GM21526 (cell line): Measurements from ENCODE around the gene USP11.

Experiments
- ATAC-seq: cut with Tn5 transposase; IDR thresholded peaks from one replicate; pipeline ENCODE4 v1.9.1; 2021; ENCODE audit warnings: moderate library complexity; ENCODE audit not compliant: unreplicated experiment, low FRiP score

Gene USP11

DNA sequence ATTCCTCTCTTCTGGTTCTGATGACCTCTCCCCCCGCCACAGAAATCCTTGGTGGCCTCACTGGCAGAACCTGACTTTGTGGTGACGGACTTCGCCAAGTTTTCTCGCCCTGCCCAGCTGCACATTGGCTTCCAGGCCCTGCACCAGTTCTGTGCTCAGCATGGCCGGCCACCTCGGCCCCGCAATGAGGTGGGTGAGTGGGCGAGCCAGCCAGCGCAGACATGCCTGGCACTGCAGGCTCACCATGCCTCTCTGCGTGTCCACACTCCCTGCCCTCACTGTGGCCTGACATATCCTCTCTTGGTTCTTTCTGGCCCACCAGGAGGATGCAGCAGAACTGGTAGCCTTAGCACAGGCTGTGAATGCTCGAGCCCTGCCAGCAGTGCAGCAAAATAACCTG lies 30.5 kb upstream of the USP11 start:
- no peak for ATAC-seq

DNA sequence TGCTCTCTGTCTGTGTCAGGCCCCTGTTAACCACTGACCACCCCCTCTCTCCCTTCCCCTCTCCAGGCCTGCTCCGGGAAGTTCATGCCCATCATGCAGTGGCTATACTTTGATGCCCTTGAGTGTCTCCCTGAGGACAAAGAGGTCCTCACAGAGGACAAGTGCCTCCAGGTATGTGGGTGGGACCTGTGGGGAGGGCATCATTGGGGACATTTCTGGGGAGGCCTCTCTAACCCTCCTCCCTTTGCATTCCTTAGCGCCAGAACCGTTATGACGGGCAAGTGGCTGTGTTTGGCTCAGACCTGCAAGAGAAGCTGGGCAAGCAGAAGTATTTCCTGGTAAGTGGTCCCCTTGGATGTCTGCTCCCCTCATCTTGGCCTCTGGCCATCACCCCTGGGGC lies 29.9 kb upstream of the USP11 start:
- no peak for ATAC-seq

DNA sequence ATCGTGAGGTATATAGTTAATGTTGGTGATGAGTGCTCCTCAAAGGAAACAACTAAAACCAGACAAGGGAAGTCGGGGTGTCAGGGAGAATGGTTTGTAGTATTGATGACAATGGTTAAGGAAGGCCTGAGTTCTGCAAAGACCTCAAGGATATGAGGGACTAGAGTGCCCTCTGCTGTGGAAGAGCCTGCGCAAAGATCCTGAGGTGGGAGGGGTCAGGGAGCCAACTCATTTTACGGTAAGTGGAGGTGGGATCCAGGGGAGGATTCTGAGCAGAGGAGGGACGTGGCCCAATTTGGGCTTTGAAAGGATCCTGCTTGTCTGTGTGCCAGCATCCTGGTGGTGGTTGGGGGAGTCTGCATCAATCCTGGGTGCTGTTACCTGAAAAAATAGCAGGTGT lies 27.8 kb upstream of the USP11 start:
- no peak for ATAC-seq

DNA sequence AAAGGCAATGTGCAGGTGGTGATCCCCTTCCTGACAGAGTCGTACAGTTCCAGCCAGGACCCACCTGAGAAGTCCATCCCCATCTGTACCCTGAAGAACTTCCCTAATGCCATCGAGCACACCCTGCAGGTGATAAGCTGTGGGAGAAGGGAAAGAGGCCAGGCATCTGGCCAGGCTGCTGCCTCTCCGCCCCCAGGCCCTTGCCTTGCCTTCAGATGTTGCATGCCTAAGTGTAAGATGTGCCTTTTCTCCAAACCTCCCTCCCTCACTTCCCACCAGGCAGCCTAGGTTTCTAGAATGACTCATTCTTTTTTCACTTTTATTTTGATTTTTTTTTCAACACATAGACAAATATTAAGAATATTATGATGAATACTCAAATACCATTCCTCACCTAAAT lies 26.5 kb upstream of the USP11 start:
- ATAC-seq: no peak

DNA sequence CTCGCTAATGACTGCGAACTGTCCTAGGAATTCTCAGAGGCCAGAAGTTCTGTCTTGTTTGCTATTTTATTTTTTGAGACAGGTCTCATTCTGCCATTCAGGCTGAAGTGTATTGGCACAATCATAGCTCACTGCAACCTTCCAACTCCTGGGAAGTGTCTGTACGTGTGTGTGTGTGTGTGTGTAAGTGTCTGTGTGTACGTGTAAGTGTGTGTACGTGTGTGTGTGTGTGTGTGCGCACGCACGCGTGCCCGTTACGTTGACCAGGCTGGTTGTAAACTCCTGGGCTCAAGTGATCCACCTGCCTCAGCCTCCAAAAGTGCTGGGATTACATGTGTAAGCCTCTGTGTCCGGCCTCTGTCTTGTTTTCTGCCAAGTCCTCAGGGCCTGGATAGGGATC lies 24.7 kb upstream of the USP11 start:
- no peak for ATAC-seq

DNA sequence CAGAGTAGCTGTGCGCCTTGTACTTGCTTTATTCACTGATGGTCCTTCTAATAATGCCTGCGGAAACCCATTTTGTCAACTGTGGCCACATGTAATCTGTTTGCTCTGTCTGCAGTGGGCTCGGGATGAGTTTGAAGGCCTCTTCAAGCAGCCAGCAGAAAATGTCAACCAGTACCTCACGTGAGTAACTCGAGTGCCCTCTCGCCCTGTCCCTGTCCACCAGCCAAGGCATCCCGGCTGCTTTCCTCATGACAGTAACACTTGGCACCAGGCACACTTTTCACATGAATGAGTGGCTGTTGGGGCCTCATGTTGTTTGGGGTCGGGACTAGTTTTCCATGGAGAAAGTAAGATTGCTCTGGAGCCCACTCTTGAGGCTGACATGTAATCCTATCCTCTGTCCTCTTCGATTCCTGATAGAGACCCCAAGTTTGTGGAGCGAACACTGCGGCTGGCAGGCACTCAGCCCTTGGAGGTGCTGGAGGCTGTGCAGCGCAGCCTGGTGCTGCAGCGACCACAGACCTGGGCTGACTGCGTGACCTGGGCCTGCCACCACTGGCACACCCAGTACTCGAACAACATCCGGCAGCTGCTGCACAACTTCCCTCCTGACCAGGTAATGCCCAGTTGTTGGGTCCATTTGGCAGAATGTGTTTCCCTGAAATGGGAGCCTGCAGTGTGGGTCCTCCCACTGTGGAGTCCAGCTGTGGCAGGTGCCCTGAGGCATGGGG lies 23.1 kb upstream of the USP11 start:
- no peak for ATAC-seq

DNA sequence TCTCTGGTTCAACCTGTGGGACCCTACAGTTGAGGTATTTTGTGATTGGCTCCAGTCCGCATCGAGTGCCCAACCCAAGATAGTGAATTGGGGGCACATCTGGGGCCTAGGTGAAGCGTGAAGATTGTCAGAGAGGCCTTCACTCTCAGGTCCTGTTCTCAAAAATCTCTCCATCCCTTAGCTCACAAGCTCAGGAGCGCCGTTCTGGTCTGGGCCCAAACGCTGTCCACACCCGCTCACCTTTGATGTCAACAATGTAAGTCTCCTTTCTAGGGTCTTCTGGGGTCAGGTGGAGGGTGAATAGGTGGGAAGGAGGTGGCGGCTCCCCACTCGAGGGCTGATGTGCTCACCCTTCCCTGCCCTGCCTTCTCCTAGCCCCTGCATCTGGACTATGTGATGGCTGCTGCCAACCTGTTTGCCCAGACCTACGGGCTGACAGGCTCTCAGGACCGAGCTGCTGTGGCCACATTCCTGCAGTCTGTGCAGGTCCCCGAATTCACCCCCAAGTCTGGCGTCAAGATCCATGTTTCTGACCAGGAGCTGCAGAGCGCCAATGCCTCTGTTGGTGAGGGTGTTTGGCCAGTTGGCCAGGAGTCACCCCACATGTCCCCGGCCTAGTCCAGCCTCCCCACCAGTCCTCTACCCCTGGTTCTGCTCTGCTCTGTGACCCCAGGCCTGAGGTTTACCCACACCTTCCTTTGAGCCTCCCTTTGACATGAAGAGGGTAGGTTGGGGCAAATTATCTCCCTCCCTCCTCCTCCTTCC lies 22.0 kb upstream of the USP11 start:
- no peak for ATAC-seq

DNA sequence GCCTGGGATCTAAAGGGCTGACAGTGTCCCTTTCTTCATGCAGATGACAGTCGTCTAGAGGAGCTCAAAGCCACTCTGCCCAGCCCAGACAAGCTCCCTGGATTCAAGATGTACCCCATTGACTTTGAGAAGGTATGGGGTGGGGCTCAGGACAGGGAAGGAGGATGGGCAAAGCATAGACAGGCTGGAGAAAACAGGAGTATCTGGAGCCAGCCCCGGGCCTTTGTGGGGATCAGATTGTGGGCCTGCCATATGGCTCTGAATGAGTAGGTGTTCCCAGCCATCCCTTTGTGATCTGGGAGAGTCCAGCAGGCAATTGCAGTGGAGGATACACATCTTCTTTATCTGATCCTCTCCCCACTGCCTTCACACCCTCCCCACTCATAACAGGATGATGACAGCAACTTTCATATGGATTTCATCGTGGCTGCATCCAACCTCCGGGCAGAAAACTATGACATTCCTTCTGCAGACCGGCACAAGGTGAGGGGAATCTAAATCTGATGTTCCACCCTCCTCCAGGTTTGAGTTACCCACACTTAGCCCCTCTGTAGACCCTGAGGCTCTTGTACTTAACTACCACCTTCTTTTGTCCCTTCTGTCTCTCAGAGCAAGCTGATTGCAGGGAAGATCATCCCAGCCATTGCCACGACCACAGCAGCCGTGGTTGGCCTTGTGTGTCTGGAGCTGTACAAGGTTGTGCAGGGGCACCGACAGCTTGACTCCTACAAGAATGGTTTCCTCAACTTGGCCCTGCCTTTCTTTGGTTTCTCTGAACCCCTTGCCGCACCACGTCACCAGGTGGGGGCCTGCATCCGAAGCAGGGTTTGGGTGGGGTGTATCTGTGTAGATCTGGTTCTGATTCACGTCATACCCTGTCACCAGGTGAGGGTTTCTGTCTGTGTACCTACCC lies 20.2 kb upstream of the USP11 start:
- ATAC-seq: no peak

DNA sequence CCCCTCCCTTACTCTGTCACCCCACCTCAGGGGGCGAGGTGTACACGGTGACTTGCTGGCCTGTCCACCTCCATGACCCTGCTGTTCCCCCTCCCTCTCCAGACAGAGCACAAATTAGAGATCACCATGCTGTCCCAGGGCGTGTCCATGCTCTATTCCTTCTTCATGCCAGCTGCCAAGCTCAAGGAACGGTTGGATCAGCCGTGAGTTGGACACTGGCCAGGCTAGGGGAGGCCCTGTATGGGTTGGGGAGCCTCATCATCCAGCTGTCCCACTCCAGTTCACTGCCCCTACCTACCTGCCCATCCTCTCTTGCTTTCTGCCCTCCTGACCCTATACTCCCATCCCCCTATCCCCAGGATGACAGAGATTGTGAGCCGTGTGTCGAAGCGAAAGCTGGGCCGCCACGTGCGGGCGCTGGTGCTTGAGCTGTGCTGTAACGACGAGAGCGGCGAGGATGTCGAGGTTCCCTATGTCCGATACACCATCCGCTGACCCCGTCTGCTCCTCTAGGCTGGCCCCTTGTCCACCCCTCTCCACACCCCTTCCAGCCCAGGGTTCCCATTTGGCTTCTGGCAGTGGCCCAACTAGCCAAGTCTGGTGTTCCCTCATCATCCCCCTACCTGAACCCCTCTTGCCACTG lies 18.3 kb upstream of the USP11 start:
- no peak for ATAC-seq

DNA sequence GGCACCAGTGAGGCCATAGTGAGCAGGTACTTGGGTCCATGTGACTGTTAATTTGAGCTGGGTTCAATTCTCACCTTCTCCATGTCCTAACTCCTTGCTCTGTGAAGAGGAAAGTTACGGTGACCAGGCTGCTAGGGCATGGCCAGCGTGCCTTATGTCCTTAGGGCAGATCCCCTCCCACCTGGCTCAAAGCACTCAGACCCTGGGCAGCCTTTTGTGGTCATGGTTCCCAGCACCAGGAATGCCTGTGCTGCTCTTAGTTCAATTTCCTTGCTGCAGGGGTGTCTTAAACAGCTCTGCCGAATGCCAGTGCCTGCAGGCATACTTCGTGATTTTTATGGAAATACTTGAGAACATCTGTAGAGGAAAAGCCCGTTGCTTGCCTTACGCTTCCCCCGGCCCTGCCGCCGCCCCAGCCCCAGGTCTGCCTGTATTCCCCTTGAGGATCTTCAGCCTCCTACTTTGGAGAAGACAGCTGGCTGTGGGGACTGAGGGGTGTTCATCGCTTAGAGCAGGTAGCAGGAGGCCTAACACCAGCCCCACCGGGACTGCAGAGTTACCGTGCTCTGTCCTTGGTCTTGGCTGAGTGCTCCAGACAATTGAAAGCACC lies 17.4 kb upstream of the USP11 start:
- no peak for ATAC-seq

DNA sequence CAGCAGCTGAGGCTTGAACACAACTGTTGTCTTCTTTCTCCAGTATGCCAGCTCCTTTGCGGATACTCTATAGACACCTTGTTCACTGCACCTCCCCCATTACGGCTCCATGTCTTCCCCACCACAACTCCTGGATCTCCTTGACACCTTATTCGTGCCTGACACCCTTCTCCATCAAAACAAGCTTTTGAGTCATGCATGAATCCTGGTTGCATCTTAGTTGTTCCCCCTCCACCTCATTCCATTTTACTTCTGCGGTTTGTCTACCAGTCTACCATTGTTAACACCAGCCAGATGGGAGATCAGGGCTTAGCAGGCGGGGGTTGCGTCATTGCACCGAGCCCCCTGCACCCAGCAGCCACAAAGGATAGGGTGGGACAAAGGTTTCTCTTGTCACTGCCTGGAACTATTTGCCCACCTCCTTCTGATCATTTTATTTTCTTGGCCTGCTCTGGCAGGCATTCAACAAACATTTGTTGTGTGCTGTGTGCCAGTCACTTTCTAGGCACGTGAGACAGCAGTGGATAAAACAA lies 16.4 kb upstream of the USP11 start:
- ATAC-seq: no peak

DNA sequence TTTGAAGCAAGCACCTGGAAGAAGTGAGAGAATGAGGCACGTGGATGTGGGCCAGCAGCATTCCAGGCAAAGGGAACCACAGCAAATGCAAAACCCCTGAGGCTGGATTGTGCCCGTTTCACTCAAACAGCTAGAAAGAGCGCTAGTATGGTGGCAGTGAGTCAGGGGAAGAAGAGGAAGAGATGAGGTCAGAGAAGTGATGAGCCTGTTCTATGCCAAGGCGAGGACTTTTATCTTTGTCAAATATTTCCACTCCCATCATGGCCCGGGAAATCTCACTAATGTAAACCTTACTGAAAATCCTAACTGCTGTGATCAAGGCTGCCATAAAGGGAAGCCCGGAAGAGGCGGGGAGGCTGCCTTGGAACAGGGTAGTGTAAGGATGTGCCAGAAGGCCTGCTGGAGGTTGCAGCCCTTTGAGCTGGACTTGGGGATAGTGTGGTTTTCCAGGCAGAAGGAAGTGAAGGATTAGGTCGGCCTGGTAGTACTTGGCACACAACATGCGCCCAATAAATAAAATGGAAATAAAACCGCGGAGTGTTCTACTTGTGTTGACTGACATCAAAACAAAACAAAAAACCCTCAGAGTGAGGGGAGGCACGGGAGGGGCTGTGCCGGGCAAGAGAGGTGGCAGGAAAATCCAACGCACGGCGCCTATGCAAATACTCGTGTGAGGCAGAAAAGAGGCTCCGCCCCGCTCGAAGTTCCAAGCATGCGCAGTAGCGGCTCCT lies 15.5 kb upstream of the USP11 start:
- no peak for ATAC-seq

DNA sequence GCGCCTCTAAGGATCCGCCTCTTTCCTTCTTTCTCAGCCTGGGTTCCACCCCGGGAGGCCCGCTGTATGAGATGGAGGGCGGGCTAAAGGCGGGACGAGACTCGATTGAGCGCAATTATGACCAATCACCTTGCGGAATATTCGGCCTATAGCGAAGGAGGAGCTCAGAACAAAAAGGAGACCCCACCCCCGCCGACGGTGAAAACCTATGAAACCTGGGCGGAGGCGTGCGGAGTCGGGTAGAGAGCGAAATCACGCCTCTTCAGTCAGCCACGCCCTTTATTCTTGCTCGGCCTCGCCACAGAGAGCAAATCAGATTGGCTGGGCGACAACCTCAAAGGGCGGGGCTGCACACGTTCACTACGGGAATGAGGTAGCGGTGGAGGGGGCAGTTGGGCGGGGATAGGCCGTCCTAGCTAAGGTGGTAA lies 14.9 kb upstream of the USP11 start:
- peak; percentile 87 for ATAC-seq

DNA sequence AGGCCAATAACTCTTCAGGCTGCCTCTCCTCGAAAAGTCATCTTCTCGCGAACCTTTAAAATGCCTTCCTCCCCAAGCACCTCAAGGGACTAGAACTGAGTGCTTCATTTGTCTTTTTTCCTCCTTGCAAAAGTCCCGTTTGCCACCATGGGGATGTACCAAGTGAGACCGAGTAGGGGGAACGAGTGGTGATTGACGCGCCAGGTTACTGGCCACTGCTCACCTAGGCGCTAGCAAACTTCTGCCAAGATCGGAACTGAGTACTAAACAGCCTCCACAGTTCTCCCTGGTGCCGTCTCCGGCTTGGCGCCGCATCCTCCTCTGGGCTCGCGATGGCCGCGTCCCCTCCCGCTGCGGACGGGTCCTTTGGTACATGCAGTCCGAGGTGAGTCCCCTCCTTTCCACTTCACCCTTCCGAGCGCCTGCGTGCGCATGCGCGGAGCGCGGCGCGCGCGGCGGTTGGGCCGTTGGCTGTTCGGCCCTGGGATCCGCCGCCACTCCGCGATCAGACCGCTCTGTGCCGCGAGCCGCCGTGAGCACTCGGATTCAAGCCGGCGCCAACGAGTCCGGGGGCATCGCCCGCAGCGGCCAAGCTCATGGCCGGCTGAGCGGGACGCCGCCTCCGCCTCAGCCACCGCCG lies 14.4 kb upstream of the USP11 start, which contains the start of gene CDK16:
Gene CDK16 (plus strand): TSS at position 402 of the 640 bp plus-strand sequence. CDS start 4,877 bp downstream, outside the sequence.
- peak; percentile 45 for ATAC-seq

DNA sequence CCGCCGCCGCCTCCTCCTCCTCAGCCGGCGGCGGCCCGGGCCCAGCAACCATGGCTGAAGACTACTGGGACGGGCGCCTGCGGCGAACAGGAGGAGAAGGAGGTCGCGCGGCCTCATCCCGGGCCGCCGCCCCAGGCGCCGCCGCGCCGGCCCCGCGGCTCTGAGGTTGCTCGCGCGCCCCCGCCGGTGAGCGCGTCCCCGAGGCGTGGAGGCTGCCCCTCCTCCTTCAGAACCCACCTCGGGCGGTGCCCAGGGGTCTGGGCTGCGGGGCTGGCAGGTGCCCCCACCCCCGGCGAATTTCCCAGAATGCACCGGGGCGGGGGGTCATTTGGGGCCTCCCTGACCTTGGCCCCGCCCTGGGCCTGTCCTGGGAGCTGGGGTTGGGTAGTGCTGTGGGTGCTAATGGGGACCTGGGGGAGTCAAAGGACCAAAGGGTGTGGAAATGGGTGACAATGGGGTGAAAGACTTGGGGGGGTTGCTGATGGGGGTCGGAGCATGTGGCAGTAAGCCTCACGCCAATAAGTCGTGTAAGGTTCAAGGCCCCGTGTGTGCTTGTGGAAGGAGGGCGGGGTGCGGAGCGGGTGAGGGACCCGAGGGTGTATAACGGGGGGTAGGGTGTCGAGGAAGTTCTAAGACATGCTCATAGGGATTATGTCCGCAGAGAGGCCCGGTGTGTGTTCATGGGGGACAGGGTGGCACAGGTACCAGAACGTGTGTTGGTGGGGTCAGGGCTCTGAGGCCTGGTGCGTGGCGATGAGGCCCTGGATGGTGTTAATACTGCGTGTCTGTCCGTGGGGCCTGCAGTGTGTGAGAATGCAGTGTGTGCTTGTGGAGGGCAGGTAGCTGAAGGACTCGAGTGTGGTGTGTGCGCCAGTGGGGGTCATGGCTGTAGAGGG lies 13.6 kb upstream of the USP11 start:
- ATAC-seq: no peak

DNA sequence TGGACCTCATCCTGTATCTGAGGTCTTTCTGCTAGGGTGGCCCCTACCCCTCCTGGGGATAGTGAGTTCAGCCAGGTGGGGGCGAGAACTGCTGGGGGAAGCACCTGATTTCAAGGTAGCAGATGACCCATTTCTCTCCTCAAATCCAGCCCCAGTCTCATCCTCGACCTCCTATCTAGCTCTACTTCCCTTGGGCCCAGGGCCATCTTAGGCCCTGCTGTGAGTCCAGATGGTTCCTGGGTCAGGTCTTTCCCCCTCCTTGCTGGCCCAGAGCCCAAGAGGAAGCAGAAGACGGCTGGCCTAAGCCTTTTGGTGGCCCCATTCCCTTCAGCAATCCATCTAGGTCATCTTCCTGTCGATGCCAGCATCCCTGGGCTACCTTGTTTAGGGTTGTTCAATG lies 11.1 kb upstream of the USP11 start:
- no peak for ATAC-seq

DNA sequence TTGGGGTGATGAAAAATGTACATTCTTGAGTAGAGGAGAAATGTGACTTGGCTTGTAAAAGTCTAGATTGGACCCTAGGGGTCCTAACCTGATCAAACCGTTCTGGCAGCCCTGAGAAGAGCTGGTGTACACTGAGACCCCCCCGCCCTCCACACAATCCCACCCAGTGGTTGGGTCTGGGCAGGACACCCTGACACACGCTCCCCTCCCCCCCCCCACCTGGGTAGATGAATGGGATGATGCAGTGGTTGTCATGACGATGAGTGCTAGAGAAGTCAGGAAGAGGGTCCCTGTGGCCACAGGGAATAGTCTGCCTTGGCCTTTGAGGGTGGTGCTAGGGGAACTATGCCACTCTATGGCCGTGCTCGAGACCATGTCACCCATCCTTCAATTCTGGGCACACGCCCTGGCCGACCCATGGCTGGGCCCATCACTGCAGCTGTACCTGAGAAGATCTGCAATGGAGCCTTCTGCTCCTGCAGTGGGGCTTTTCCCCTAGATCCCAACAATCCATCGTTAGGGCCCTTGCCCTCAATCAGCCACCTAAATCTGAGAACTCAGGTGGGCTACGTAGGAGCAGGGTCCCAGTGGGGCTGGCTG lies 10.0 kb upstream of the USP11 start:
- no peak for ATAC-seq
